GM12874 (cell line): ENCODE results near the gene ITGAV.

Experiments
- CTCF ChIP-seq: IDR thresholded peaks from 2 replicates; pipeline ENCODE4 v1.5.1; 2011; ENCODE audit warnings: low read depth, mild to moderate bottlenecking, control low read depth, low read length, moderate library complexity; ENCODE audit not compliant: insufficient read depth

Gene ITGAV

GRCh38 chr2:186648130-186648529 is 58.3 kb downstream of the ITGAV start:
- TF ChIP-seq CTCF, result no peak

GRCh38 chr2:186653511-186653910 is 63.7 kb downstream of the ITGAV start:
- TF ChIP-seq CTCF, result no peak

GRCh38 chr2:186659383-186659782 is 69.5 kb downstream of the ITGAV start:
- TF ChIP-seq CTCF, result no peak

GRCh38 chr2:186664385-186665043 is 74.7 kb downstream of the ITGAV start:
- no peak for TF ChIP-seq CTCF

- no peak for TF ChIP-seq CTCF
Measured at GRCh38 chr2:186669146-186669545, 79.3 kb downstream of the ITGAV start.

GRCh38 chr2:186670831-186671230 is 81.0 kb downstream of the ITGAV start:
- no peak for TF ChIP-seq CTCF

- TF ChIP-seq CTCF, result no peak
Measured at GRCh38 chr2:186675380-186675779, 85.5 kb downstream of the ITGAV start.
